Activated CD8-positive, alpha-beta T cell treated with anti-CD3 and anti-CD28 coated beads, Interleukin-2, amount 10 ng/mL, durations not matched to agents 7 days and 5 days (primary cell): ENCODE results near the gene ANKRD24. TPM values are rescaled to one million over a fixed set of nuclear protein-coding genes. Genes with fewer than 3 reads are reported as not detected.
"Not testable (repeated sequence)": the region's sequence is repeated elsewhere in the genome, so short reads cannot be mapped to it uniquely, and the experiment has no call there.

Source experiments
- ATAC-seq: fragments of 150-1000 bp; cut with Tn5 transposase; one replicate; pipeline ENCODE4 v1.10.0; 2021; ENCODE audit warnings: moderate library complexity
- CTCF ChIA-PET: fragments of 350-600 bp; sonication (Branson Sonifier 250); formaldehyde crosslinking; loops from one replicate; lab custom pipeline; 2021; ENCODE audit warnings: antibody characterized with exemption; lab: Charles Lee
- POLR2A ChIA-PET: fragments of 350-600 bp; sonication (Branson Sonifier 250); formaldehyde crosslinking; loops from one replicate; lab custom pipeline; 2021; ENCODE audit warnings: antibody characterized with exemption; lab: Charles Lee
- DNase-seq: peaks from one replicate; pipeline ENCODE4 v3.0.0-alpha.2; 2020
- H3K27ac Mint-ChIP-seq: one replicate; pipeline ENCODE4 v1.8.0; 2021; ENCODE audit warnings: mild to moderate bottlenecking, mixed read lengths
- H3K27me3 Mint-ChIP-seq: one replicate; pipeline ENCODE4 v1.8.0; 2021; ENCODE audit warnings: low read depth, mixed read lengths
- H3K36me3 Mint-ChIP-seq: one replicate; pipeline ENCODE4 v1.8.0; 2021; ENCODE audit warnings: low read depth, mixed read lengths
- H3K4me1 Mint-ChIP-seq: one replicate; pipeline ENCODE4 v1.8.0; 2021; ENCODE audit warnings: low read depth, mixed read lengths
- H3K4me3 Mint-ChIP-seq: one replicate; pipeline ENCODE4 v1.8.0; 2021; ENCODE audit warnings: mild to moderate bottlenecking, mixed read lengths
- H3K9me3 Mint-ChIP-seq: one replicate; pipeline ENCODE4 v1.8.0; 2022; ENCODE audit warnings: mixed read lengths; ENCODE audit not compliant: insufficient read depth
- total RNA-seq, 2 experiments: library from RNA; stranded (reverse); gene quantifications; one replicate each; pipeline ENCODE4 v1.2.3, GENCODE V29; 2021

Gene ANKRD24
- total RNA-seq, 2 experiments from 2014 or later, result 0.68 to 0.73 TPM

DNA sequence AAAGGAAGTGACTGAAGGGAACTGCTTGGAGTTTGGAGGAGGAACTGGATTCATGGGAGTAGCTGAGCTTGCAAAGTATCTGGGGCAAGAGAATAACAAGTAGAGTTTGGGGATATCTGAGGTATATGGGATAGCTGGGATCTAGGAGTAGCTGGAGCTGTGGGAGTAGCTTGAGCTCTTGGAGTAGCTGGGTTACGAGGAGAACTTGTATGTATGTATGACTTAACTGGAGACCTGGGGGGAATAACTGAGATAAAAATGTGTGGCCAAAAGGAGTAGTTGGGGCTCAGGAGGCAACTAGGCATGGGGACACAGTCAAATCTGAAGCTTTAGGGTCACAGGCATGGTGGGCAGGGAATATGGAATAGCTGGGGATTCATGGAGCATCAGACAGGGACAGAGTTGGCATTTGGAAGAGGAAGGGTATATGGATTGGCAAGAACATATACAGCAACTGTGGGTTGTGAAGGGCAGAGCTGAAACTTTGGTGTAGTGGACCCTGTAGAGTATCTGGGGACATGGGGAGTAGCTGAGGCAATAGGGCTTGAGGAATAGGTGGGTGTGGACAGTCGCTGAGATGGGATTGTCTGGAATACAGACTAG lies 18.6 kb downstream of the ANKRD24 start:
- peaks cover 9% of the 10 kb centered on the region for H3K4me1 Mint-ChIP-seq
- no peak overlapping the region for H3K4me3 Mint-ChIP-seq
- ATAC-seq (no peak), DNase-seq (no peak)
- POLR2A ChIA-PET, result interaction anchor here (2.4 kb wide), 1 partner anchor 216 kb away, joined by 9 read pairs; the partner anchor contains the start of gene EEF2
- peaks cover 6% of the 10 kb centered on the region for H3K9me3 Mint-ChIP-seq
- CTCF ChIA-PET, result interaction anchor here (1.5 to 3.4 kb wide), 4 partner anchors 14 to 215 kb away, joined by 4 to 17 read pairs (median 6); no protein-coding TSS in a partner anchor
- no peak overlapping the region for H3K27ac Mint-ChIP-seq
- peaks cover 4% of the 10 kb centered on the region for H3K36me3 Mint-ChIP-seq
- H3K27me3 Mint-ChIP-seq, result peaks cover 24% of the 10 kb centered on the region

DNA sequence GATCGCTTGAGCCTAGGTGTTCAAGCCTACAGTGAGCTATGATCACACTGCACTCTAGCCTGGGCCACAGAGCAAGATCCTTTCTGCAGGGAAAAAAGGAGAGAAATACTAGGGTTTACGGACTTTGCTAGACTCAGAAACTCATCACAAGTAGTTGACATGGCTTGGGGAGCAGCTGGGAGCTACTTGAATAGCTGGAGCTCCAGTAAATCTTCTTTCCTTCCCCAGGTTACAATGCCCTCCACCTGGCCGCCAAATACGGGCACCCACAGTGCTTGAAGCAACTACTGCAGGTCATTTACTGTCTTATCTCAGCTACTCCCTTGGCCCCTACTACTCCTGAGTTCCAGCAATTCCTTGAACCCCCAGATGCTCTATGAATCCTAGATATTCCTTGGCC lies 19.3 kb downstream of the ANKRD24 start:
- Mint-ChIP-seq H3K27me3 (peaks cover 25% of the 10 kb centered on the region), H3K9me3 (peaks cover 5% of the 10 kb centered on the region), H3K4me3 (no peak overlapping the region), H3K36me3 (peaks cover 4% of the 10 kb centered on the region), H3K4me1 (peaks cover 9% of the 10 kb centered on the region), H3K27ac (no peak overlapping the region)
- DNase-seq (no peak), ATAC-seq (no peak)
- CTCF ChIA-PET, result interaction anchor here (0.7 to 3.4 kb wide), 7 partner anchors 15 to 216 kb away, joined by 3 to 17 read pairs (median 4); no protein-coding TSS in a partner anchor
- POLR2A ChIA-PET, result interaction anchor here (0.9 to 2.4 kb wide), 2 partner anchors 20 to 217 kb away, joined by 3 to 9 read pairs; partner anchors contain the start of gene EEF2

- no peak overlapping the region for H3K4me3 Mint-ChIP-seq
- CTCF ChIA-PET, result interaction anchor here (0.9 to 2.2 kb wide), 2 partner anchors 219 to 221 kb away, joined by 4 to 14 read pairs; partner anchors contain the start of gene EEF2
Observed at GRCh38 chr19:4206818-4207484, 24.5 kb downstream of the ANKRD24 start.

DNA sequence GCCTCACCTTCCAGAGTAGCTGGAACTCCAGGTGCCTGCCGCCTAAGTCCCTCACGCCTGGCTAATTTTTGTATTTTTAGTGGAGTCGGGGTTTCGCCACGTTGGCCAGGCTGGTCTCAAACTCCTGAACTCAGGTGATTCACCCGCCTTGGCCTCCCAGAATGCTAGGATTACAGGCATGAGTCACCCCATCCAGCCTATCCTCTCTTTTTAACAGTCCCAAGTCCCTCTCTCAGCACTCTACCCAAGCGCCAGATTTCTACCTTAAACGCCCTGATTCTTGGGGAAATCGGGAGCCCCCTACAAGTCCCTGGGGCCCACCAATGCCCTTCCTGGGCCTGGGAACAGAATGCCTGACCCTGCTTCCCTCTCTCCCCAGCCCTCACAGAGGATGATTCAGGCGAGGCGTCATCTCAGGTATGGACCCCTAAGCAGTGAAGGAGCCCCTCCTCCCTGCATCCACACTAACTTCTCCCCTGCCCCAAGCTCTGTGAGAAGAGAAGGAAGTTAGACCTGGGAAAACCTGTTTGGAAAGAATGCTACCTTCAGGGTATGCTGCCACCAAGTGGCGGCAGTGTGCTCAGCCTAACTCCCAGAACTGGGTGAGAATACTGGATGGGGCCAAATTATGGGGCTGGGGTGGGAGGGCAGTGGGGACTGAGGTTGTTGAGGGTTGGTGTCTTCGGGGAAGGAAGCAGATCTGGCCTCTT lies 26.1 kb downstream of the ANKRD24 start:
- Mint-ChIP-seq H3K4me1 (no peaks in the 10 kb centered on the region), H3K9me3 (no peaks in the 10 kb centered on the region), H3K4me3 (no peak overlapping the region), H3K27ac (no peak overlapping the region), H3K27me3 (peaks cover 2% of the 10 kb centered on the region), H3K36me3 (no peaks in the 10 kb centered on the region)
- ATAC-seq (no peak), DNase-seq (no peak)
- ChIA-PET CTCF (interaction anchor here (1.2 to 2.2 kb wide), 6 partner anchors 8 to 223 kb away, joined by 3 to 14 read pairs (median 4); partner anchors contain the start of genes EEF2 and PIAS4), POLR2A (no interaction called here)

More at GRCh38 chr19:4206818-4207484, 24.5 kb downstream of the ANKRD24 start:
- DNase-seq (peak; percentile 28), ATAC-seq (no peak)
- H3K9me3 Mint-ChIP-seq, result no peaks in the 10 kb centered on the region
- no peaks in the 10 kb centered on the region for H3K4me1 Mint-ChIP-seq
- H3K27me3 Mint-ChIP-seq, result peaks cover 2% of the 10 kb centered on the region
- no peaks in the 10 kb centered on the region for H3K36me3 Mint-ChIP-seq
- POLR2A ChIA-PET, result interaction anchor here (0.9 kb wide), 1 partner anchor 221 kb away, joined by 3 read pairs; the partner anchor contains the start of gene EEF2
- H3K27ac Mint-ChIP-seq, result no peak overlapping the region

DNA sequence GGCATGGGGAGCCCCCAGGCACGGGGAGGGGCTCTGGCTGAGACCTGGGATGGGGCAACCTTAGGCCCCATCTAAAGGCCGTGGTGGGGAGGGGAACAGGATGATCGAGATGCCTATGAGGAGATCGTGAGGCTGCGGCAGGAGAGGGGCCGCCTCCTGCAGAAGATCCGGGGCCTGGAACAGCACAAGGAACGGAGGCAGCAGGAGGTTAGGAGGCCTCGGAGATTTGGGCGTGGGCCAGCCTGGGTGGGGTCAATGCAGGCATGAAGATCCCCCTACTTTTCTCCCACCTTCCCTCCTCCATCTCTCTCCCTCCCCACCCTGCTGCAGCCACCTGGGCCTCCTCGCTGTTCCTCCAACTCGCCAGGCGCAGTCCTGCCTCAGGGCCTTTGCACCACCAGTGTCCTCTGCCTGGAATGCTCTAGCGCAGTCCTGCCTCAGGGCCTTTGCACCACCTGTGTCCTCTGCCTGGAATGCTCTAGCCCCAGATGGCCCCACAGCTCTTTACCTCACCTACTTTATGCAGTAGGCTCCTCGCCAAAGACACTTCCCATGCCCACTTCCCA lies 27.8 kb downstream of the ANKRD24 start:
- DNase-seq, result no peak
- Mint-ChIP-seq H3K9me3 (no peaks in the 10 kb centered on the region), H3K27ac (no peak overlapping the region), H3K36me3 (no peaks in the 10 kb centered on the region), H3K27me3 (peaks cover 2% of the 10 kb centered on the region), H3K4me1 (peaks cover 3% of the 10 kb centered on the region), H3K4me3 (no peak overlapping the region)
- CTCF ChIA-PET, result no interaction called here
- ATAC-seq, result no peak
- POLR2A ChIA-PET, result no interaction called here

DNA sequence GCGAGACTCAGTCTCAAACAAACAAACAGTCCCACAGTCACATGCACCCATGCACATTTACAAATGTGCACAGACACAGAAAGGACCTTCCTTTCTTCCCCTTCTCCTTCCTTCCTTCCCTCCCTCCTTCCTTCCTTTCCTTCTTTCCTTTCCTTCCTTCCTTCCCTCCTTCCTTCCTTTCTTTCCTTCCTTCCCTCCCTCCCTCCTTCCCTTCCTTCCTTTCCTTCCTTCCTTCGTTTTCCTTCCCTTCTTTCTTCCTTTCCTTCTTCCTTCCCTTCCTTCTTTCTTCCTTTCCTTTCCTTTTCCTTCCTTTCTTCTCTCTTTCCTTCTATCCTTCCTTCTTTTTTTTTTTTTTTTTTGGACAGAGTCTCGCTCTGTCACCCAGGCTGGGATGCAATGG lies 30.6 kb downstream of the ANKRD24 start:
- DNase-seq (no peak), ATAC-seq (no peak)
- Mint-ChIP-seq H3K27me3 (no peaks in the 10 kb centered on the region), H3K27ac (no peak overlapping the region), H3K4me1 (peaks cover 3% of the 10 kb centered on the region), H3K36me3 (peaks cover 3% of the 10 kb centered on the region), H3K9me3 (peaks cover 7% of the 10 kb centered on the region), H3K4me3 (no peak overlapping the region)
- POLR2A ChIA-PET, result no interaction called here
- CTCF ChIA-PET, result no interaction called here

- ChIA-PET POLR2A (no interaction called here), CTCF (interaction anchor here (1.2 kb wide), 1 partner anchor 29 kb away, joined by 3 read pairs; no protein-coding TSS in a partner anchor)
- no peaks in the 10 kb centered on the region for H3K27me3 Mint-ChIP-seq
- peaks cover 7% of the 10 kb centered on the region for H3K9me3 Mint-ChIP-seq
- DNase-seq (no peak), ATAC-seq (no peak)
- no peak overlapping the region for H3K4me3 Mint-ChIP-seq
- peaks cover 3% of the 10 kb centered on the region for H3K4me1 Mint-ChIP-seq
- peaks cover 3% of the 10 kb centered on the region for H3K36me3 Mint-ChIP-seq
- H3K27ac Mint-ChIP-seq, result no peak overlapping the region
Observed at GRCh38 chr19:4215807-4216206, 33.3 kb downstream of the ANKRD24 start.

DNA sequence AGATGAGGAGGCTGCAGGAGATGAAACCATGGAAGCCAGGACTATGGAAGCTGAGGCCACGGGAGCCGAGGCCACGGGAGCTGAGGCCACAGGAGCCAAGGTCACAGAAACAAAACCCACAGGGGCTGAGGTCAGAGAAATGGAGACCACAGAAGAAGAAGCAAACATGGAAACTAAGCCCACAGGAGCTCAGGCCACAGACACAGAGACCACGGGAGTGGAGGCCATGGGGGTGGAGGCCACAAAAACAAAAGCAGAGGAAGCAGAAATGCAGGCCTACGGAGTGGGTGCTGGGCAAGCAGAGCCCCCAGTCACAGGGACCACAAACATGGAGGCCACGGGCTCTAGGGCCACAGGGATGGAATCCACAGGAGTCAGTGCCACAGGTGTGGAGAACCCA lies 34.4 kb downstream of the ANKRD24 start:
- no peaks in the 10 kb centered on the region for H3K27me3 Mint-ChIP-seq
- no peak overlapping the region for H3K27ac Mint-ChIP-seq
- no peak for DNase-seq
- H3K4me1 Mint-ChIP-seq, result peaks cover 3% of the 10 kb centered on the region
- H3K36me3 Mint-ChIP-seq, result peaks cover 3% of the 10 kb centered on the region
- CTCF ChIA-PET, result interaction anchor here (0.6 to 1.3 kb wide), 3 partner anchors 8 to 522 kb away, joined by 3 to 5 read pairs (median 3); no protein-coding TSS in a partner anchor
- no peak overlapping the region for H3K4me3 Mint-ChIP-seq
- peaks cover 7% of the 10 kb centered on the region for H3K9me3 Mint-ChIP-seq
- POLR2A ChIA-PET, result no interaction called here
- ATAC-seq, result no peak

DNA sequence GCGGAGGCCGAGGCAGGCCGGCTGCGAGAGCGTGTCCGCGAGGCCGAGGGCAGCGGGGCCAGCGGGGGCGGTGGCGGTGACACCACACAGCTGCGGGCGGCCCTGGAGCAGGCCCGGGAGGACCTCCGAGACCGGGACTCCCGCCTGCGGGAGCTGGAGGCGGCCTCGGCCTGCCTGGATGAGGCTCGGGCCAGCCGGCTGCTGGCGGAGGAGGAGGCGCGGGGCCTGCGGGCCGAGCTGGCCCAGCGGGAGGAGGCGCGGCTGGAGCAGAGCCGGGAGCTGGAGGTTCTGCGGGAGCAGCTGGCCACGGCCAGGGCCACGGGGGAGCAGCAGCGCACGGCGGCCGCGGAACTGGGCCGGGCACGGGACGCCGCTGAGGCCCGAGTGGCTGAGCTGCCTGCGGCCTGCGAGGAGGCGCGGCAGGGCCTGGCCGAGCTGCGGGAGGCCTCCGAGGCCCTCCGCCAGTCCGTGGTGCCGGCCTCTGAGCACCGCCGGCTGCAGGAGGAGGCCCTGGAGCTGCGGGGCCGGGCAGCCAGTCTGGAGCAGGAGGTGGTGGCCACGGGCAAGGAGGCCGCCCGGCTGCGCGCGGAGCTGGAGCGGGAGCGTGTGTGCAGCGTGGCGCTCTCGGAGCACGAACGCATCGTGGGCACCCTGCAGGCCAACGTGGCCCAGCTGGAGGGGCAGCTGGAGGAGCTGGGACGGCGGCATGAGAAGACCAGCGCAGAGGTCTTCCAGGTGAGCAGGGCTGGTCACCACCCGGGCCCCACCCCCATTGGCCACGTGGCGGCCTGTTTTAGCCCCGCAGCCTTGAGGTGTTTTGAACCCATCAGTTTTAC lies 35.2 kb downstream of the ANKRD24 start:
- no peak overlapping the region for H3K27ac Mint-ChIP-seq
- peaks cover 3% of the 10 kb centered on the region for H3K36me3 Mint-ChIP-seq
- ATAC-seq (no peak), DNase-seq (no peak)
- H3K9me3 Mint-ChIP-seq, result peaks cover 7% of the 10 kb centered on the region
- no peaks in the 10 kb centered on the region for H3K27me3 Mint-ChIP-seq
- no peak overlapping the region for H3K4me3 Mint-ChIP-seq
- ChIA-PET CTCF (interaction anchor here (1.3 kb wide), 1 partner anchor 9 kb away, joined by 5 read pairs; no protein-coding TSS in a partner anchor), POLR2A (no interaction called here)
- H3K4me1 Mint-ChIP-seq, result peaks cover 3% of the 10 kb centered on the region

- DNase-seq, H3K4me1 Mint-ChIP-seq, CTCF ChIA-PET, H3K27me3 Mint-ChIP-seq, POLR2A ChIA-PET, H3K9me3 Mint-ChIP-seq, H3K36me3 Mint-ChIP-seq, ATAC-seq, H3K4me3 Mint-ChIP-seq, H3K27ac Mint-ChIP-seq: not testable (repeated sequence)
Observed at GRCh38 chr19:4218523-4218922, 36.0 kb downstream of the ANKRD24 start.
